ENCODE results near the gene EML6. TPM values are rescaled to one million over a fixed set of nuclear protein-coding genes. Genes with fewer than 3 reads are reported as not detected.
A peak's percentile ranks its signal among the peaks of the same experiment; 100 is the strongest.

The EML6 gene
- total RNA-seq, 1 donor from 2014 or later: 0.89 TPM

GRCh38 chr2:54997826-54998225 is 274.4 kb downstream of the EML6 start:
- ATAC-seq: no peak

GRCh38 chr2:54999182-54999581 is 275.7 kb downstream of the EML6 start:
- intact Hi-C loops (cut with DNase I): no loop called here

More at GRCh38 chr2:54997826-54998225, 274.4 kb downstream of the EML6 start:
- no peak for DNase-seq (ENCODE audit: low spot score)
- intact Hi-C loops (cut with DNase I): no loop called here

GRCh38 chr2:55000341-55000740 is 276.9 kb downstream of the EML6 start:
- intact Hi-C loops (cut with DNase I): no loop called here
- DNase-seq (ENCODE audit: low spot score) (no peak), ATAC-seq (no peak)

More at GRCh38 chr2:54999182-54999581, 275.7 kb downstream of the EML6 start:
- no peak for DNase-seq (ENCODE audit: low spot score)
- ATAC-seq: no peak

- intact Hi-C loops (cut with DNase I): no loop called here
- no peak for DNase-seq (ENCODE audit: low spot score)
- ATAC-seq: no peak
These were observed 278.3 kb downstream of the EML6 start for GRCh38 chr2:55001716-55002115.

GRCh38 chr2:55003706-55004639 is 280.5 kb downstream of the EML6 start:
- no peak for DNase-seq (ENCODE audit: low spot score)
- no peak for ATAC-seq
- intact Hi-C loops (cut with DNase I): no loop called here

GRCh38 chr2:55006306-55006705 is 282.8 kb downstream of the EML6 start:
- no peak for ATAC-seq
- DNase-seq (ENCODE audit: low spot score): no peak
- intact Hi-C loops (cut with DNase I): no loop called here

- no peak for ATAC-seq
- intact Hi-C loops (cut with DNase I): no loop called here
- DNase-seq (ENCODE audit: low spot score): no peak
These were observed 286.0 kb downstream of the EML6 start for GRCh38 chr2:55009277-55010060.

- intact Hi-C loops (cut with DNase I): no loop called here
- ATAC-seq: peak; percentile 92
- DNase-seq (ENCODE audit: low spot score): no peak
These were observed 286.7 kb downstream of the EML6 start for GRCh38 chr2:55010149-55010591.

- ATAC-seq (peak; percentile 73), DNase-seq (ENCODE audit: low spot score) (no peak)
- intact Hi-C loops (cut with DNase I): no loop called here
These were observed 287.5 kb downstream of the EML6 start for GRCh38 chr2:55010915-55011314.

- no peak for DNase-seq (ENCODE audit: low spot score)
- intact Hi-C loops (cut with DNase I): no loop called here
- no peak for ATAC-seq
These were observed 288.6 kb downstream of the EML6 start for GRCh38 chr2:55011831-55012671.

GRCh38 chr2:55012672-55013484 is 289.4 kb downstream of the EML6 start:
- intact Hi-C loops (cut with DNase I): no loop called here
- ATAC-seq (no peak), DNase-seq (ENCODE audit: low spot score) (no peak)

- DNase-seq (ENCODE audit: low spot score): no peak
- no peak for ATAC-seq
- intact Hi-C loops (cut with DNase I): no loop called here
These were observed 290.5 kb downstream of the EML6 start for GRCh38 chr2:55013936-55014335.

- intact Hi-C loops (cut with DNase I): no loop called here
- ATAC-seq (peak; percentile 89), DNase-seq (ENCODE audit: low spot score) (no peak)
These were observed 291.8 kb downstream of the EML6 start for GRCh38 chr2:55014962-55015939.

- intact Hi-C loops (cut with DNase I): no loop called here
- ATAC-seq (no peak), DNase-seq (ENCODE audit: low spot score) (no peak)
These were observed 294.0 kb downstream of the EML6 start for GRCh38 chr2:55017428-55017827.

- ATAC-seq (no peak), DNase-seq (ENCODE audit: low spot score) (no peak)
- intact Hi-C loops (cut with DNase I): no loop called here
These were observed 294.4 kb downstream of the EML6 start for GRCh38 chr2:55017880-55018279.

GRCh38 chr2:55018619-55019018 is 295.2 kb downstream of the EML6 start:
- no peak for ATAC-seq
- intact Hi-C loops (cut with DNase I): no loop called here
- no peak for DNase-seq (ENCODE audit: low spot score)
